HL-60 (cell line): ENCODE data around the gene SSBP1.
A peak's percentile ranks its signal among the peaks of the same experiment; 100 is the strongest.
"Not testable (repeated sequence)": the region's sequence is repeated elsewhere in the genome, so short reads cannot be mapped to it uniquely, and the experiment has no call there.

ENCODE experiments used
- DNase-seq, 2 experiments: peaks; one replicate each; pipeline ENCODE4 v3.0.0-alpha.2; 2010 to 2020; ENCODE audit warnings: low read depth in 1 of 2, low spot score in 1 of 2
- H3K27ac ChIP-seq: fragments of 250-450 bp; sonication (Bioruptor Pico); replicated peaks from 2 replicates; pipeline ENCODE4 v1.5.1; 2020; ENCODE audit warnings: mild to moderate bottlenecking, moderate library complexity
- H3K27me3 ChIP-seq: fragments of 250-450 bp; sonication (Bioruptor Pico); 2 replicates; pipeline ENCODE4 v1.5.1; 2021; ENCODE audit warnings: mild to moderate bottlenecking, moderate library complexity; ENCODE audit not compliant: insufficient read depth, poor library complexity, severe bottlenecking
- H3K4me3 ChIP-seq: replicated peaks from 2 replicates; pipeline ENCODE4 v1.5.1; 2011; ENCODE audit warnings: mild to moderate bottlenecking, control low read depth, low read length; ENCODE audit not compliant: insufficient read depth
- GABPA ChIP-seq: IDR thresholded peaks from 2 replicates; pipeline ENCODE4 v1.6.1; 2012; ENCODE audit warnings: low read depth
- POLR2AphosphoS5 ChIP-seq: IDR thresholded peaks from 2 replicates; pipeline ENCODE4 v1.6.1; 2012; ENCODE audit warnings: low read depth
- SPI1 ChIP-seq: IDR thresholded peaks from 2 replicates; pipeline ENCODE4 v1.6.1; 2012; ENCODE audit warnings: low read depth, mild to moderate bottlenecking, borderline replicate concordance
- TF ChIP-seq, protein P1 (sequence below): IDR thresholded peaks from one replicate; pipeline ENCODE4 v1.5.1; 2011; ENCODE audit warnings: low read length, control low read depth, inconsistent platforms; ENCODE audit not compliant: insufficient read depth
- TF ChIP-seq, protein P2 (sequence below): IDR thresholded peaks from 2 replicates; pipeline ENCODE4 v1.6.1; 2012; ENCODE audit warnings: low read depth; ENCODE audit not compliant: insufficient replicate concordance

Gene SSBP1

DNA sequence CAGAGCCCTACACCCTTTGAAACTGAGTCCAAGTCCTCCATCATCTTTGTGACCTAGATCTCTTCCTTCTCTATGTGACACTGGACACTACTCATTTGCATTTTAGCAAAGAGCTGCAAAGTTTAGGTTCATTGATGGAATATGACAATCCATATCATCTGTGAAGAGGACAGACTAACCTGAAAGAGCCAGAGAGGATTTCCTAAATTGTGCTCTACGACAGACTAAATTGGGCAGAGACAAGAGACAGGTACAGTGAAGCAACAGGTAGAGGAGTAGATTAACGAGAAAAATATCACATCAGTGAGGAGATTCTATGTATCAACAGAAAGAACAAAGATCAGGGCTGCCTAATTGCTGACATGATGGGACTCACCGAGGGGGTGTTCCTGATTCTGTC is 25.6 kb downstream of the SSBP1 start, which contains the start of gene TAS2R3:
TAS2R3 (plus strand) TSS at position 301 of the 400 bp plus-strand sequence; CDS start at position 363, 62 bp downstream.
- H3K27ac ChIP-seq = no peak within 1 kb of the TSS
- no peak for TF ChIP-seq POLR2AphosphoS5
- no peak for TF ChIP-seq SPI1
- TF ChIP-seq, protein P1, sequence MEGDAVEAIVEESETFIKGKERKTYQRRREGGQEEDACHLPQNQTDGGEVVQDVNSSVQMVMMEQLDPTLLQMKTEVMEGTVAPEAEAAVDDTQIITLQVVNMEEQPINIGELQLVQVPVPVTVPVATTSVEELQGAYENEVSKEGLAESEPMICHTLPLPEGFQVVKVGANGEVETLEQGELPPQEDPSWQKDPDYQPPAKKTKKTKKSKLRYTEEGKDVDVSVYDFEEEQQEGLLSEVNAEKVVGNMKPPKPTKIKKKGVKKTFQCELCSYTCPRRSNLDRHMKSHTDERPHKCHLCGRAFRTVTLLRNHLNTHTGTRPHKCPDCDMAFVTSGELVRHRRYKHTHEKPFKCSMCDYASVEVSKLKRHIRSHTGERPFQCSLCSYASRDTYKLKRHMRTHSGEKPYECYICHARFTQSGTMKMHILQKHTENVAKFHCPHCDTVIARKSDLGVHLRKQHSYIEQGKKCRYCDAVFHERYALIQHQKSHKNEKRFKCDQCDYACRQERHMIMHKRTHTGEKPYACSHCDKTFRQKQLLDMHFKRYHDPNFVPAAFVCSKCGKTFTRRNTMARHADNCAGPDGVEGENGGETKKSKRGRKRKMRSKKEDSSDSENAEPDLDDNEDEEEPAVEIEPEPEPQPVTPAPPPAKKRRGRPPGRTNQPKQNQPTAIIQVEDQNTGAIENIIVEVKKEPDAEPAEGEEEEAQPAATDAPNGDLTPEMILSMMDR = no peak
- TF ChIP-seq, protein P2, sequence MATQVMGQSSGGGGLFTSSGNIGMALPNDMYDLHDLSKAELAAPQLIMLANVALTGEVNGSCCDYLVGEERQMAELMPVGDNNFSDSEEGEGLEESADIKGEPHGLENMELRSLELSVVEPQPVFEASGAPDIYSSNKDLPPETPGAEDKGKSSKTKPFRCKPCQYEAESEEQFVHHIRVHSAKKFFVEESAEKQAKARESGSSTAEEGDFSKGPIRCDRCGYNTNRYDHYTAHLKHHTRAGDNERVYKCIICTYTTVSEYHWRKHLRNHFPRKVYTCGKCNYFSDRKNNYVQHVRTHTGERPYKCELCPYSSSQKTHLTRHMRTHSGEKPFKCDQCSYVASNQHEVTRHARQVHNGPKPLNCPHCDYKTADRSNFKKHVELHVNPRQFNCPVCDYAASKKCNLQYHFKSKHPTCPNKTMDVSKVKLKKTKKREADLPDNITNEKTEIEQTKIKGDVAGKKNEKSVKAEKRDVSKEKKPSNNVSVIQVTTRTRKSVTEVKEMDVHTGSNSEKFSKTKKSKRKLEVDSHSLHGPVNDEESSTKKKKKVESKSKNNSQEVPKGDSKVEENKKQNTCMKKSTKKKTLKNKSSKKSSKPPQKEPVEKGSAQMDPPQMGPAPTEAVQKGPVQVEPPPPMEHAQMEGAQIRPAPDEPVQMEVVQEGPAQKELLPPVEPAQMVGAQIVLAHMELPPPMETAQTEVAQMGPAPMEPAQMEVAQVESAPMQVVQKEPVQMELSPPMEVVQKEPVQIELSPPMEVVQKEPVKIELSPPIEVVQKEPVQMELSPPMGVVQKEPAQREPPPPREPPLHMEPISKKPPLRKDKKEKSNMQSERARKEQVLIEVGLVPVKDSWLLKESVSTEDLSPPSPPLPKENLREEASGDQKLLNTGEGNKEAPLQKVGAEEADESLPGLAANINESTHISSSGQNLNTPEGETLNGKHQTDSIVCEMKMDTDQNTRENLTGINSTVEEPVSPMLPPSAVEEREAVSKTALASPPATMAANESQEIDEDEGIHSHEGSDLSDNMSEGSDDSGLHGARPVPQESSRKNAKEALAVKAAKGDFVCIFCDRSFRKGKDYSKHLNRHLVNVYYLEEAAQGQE = no peak
- no peak for TF ChIP-seq GABPA
- H3K27me3 ChIP-seq = no peaks in the 10 kb centered on the region
- H3K4me3 ChIP-seq = no peak within 1 kb of the TSS
- DNase-seq = no peak

DNA sequence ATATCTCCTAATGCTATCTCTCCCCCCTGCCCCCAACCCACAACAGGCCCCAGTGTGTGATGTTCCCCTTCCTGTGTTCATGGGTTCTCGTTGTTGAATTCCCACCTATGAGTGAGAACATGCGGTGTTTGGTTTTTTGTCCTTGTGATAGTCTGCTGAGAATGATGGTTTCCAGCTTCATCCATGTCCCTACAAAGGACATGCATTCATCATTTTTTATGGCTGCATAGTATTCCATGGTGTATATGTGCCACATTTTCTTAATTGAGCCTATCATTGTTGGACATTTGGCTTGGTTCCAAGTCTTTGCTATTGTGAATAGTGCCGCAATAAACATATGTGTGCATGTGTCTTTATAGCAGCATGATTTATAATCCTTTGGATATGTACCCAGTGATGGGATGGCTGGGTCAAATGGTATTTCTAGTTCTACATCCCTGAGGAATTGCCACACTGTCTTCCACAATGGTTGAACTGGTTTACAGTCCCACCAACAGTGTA is 32.0 kb downstream of the SSBP1 start:
- H3K27me3 ChIP-seq, DNase-seq, H3K27ac ChIP-seq, H3K4me3 ChIP-seq: not testable (repeated sequence)

DNA sequence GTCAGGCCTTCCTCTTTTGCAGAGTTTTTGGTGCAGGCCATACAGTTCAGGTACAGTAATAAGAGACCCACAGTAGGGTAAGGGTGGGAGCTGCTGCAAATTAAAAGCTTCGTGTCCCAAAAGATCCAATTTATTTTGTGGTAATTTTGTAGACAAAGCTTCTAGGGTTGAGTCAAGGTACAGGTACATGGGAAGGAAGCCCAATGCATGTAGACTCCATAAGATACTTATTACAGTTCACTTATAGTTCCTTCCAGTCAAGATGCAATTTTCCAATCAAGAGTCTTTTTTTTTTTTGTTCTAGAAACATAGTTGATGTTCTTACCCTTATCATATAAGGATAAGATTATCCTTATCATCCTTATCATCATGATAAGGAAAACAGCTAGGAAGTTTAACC is 38.2 kb downstream of the SSBP1 start, which contains the start of gene TAS2R4:
TAS2R4 (plus strand) TSS at position 301 of the 400 bp plus-strand sequence. CDS start 1,815 bp downstream, outside the sequence.
- Histone ChIP-seq H3K4me3 (no peak within 1 kb of the TSS), H3K27me3 (no peaks in the 10 kb centered on the region), H3K27ac (no peak within 1 kb of the TSS)
- DNase-seq = no peak
- TF ChIP-seq SPI1 (no peak), GABPA (no peak), POLR2AphosphoS5 (no peak)
- TF ChIP-seq, protein P1 = no peak
- TF ChIP-seq, protein P2 = no peak

DNA sequence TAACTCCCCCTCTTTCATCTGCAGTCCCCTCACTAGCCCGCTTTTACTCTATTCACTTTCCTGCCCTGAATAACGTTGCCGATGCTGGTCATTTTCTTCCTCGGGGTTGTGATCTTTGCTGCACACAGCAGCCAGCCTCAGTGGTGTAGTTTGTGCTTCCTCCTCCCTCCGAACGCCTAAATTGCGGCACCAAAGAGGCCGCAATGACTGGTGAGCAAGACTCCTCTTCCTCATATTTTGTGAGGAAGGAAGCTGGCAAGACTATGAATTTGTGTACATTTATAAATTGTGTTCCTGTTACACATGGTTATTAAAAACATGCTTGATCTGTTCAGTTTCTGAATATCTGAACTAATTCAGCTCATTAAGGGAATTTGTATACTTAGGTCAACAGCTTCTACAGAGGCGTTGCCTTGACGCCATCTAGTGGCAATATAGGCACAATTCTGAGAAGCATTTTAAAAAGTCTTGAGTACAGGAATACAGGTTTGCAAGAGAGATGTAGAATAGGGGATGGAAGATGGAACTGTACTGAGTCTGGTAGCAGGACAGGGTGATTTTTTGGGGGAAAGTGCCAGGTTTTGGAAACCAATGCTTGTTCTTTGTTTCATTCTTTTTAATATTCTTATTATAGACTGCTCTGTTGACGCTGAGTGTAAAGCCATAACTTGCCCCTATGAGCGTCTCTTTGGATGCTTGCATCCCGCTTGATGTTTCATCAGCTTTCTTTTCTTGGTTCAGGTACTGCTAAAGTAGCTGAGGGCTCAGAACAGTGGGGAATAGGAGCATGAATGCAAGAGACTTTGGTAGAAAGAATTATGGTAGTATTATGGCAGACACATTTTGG is 47.8 kb downstream of the SSBP1 start:
- peak; percentile 56; the same call in 1 of the 2 replicates for TF ChIP-seq SPI1
- TF ChIP-seq GABPA = no peak
- TF ChIP-seq, protein P2 = no peak
- TF ChIP-seq POLR2AphosphoS5 = no peak
- TF ChIP-seq, protein P1 = peak; percentile 76
- Histone ChIP-seq H3K27ac (peak overlapping the region; percentile 36), H3K27me3 (no peaks in the 10 kb centered on the region), H3K4me3 (no peak overlapping the region)
- DNase-seq = peak; percentile 7 to 60
